HL-60 (cell line): ENCODE measurements around the gene MAPRE2.

ENCODE experiments used
- DNase-seq, 2 experiments: peaks; one replicate each; pipeline ENCODE4 v3.0.0-alpha.2; 2010 to 2020; ENCODE audit warnings: low read depth in 1 of 2, low spot score in 1 of 2
- H3K27ac ChIP-seq: fragments of 250-450 bp; sonication (Bioruptor Pico); replicated peaks from 2 replicates; pipeline ENCODE4 v1.5.1; 2020; ENCODE audit warnings: mild to moderate bottlenecking, moderate library complexity
- H3K27me3 ChIP-seq: fragments of 250-450 bp; sonication (Bioruptor Pico); 2 replicates; pipeline ENCODE4 v1.5.1; 2021; ENCODE audit warnings: mild to moderate bottlenecking, moderate library complexity; ENCODE audit not compliant: insufficient read depth, poor library complexity, severe bottlenecking
- H3K4me3 ChIP-seq: replicated peaks from 2 replicates; pipeline ENCODE4 v1.5.1; 2011; ENCODE audit warnings: mild to moderate bottlenecking, control low read depth, low read length; ENCODE audit not compliant: insufficient read depth
- CTCF ChIP-seq: IDR thresholded peaks from one replicate; pipeline ENCODE4 v1.5.1; 2011; ENCODE audit warnings: low read length, control low read depth, inconsistent platforms; ENCODE audit not compliant: insufficient read depth
- GABPA ChIP-seq: IDR thresholded peaks from 2 replicates; pipeline ENCODE4 v1.6.1; 2012; ENCODE audit warnings: low read depth
- POLR2AphosphoS5 ChIP-seq: IDR thresholded peaks from 2 replicates; pipeline ENCODE4 v1.6.1; 2012; ENCODE audit warnings: low read depth
- REST ChIP-seq: IDR thresholded peaks from 2 replicates; pipeline ENCODE4 v1.6.1; 2012; ENCODE audit warnings: low read depth; ENCODE audit not compliant: insufficient replicate concordance
- SPI1 ChIP-seq: IDR thresholded peaks from 2 replicates; pipeline ENCODE4 v1.6.1; 2012; ENCODE audit warnings: low read depth, mild to moderate bottlenecking, borderline replicate concordance
- long read RNA-seq: library from polyadenylated mRNA; unstranded; transcript quantifications from one replicate; pipeline ENCODE4 v2.0.0, GENCODE V29; 2020

Gene MAPRE2
- long read RNA-seq, full-length matches to known transcripts: 210 of 235 reads
- long read RNA-seq, partial matches to known transcripts: 14 of 235 reads
- long read RNA-seq, other reads (novel, unspliced or antisense): 11 of 235 reads

- Histone ChIP-seq H3K27ac (peak within 1 kb of the TSS; percentile 90), H3K27me3 (no peaks in the 10 kb centered on the region), H3K4me3 (peak within 1 kb of the TSS; percentile 96)
- peak; percentile 99 for DNase-seq
- no peak for TF ChIP-seq CTCF
- peak; percentile 44 for TF ChIP-seq REST
- peak; percentile 41; the same call in 1 of the 2 replicates for TF ChIP-seq SPI1
- no peak for TF ChIP-seq GABPA
- TF ChIP-seq POLR2AphosphoS5: peak; percentile 99
These were observed at the start of gene MAPRE2 for GRCh38 chr18:35040988-35041814. TSS of gene MAPRE2 (plus strand) at chr18:35041413. CDS start at chr18:35041540, 127 bp downstream.

GRCh38 chr18:34991561-34991960 lies 49.7 kb upstream of the MAPRE2 start:
- no peak overlapping the region for H3K27ac ChIP-seq
- H3K27me3 ChIP-seq: no peaks in the 10 kb centered on the region
- H3K4me3 ChIP-seq: no peak overlapping the region
- TF ChIP-seq CTCF: no peak
- TF ChIP-seq POLR2AphosphoS5: no peak
- no peak for TF ChIP-seq GABPA
- no peak for TF ChIP-seq SPI1
- TF ChIP-seq REST: no peak
- no peak for DNase-seq

- H3K27ac ChIP-seq: no peak overlapping the region
- H3K4me3 ChIP-seq: no peak overlapping the region
- no peak for TF ChIP-seq REST
- peak; percentile 97 for TF ChIP-seq SPI1
- H3K27me3 ChIP-seq: no peaks in the 10 kb centered on the region
- DNase-seq: no peak
These were observed 47.9 kb upstream of the MAPRE2 start for GRCh38 chr18:34993289-34993688.
